ENCODE data around the gene RTTN. TPM values are rescaled to one million over a fixed set of nuclear protein-coding genes. Genes with fewer than 3 reads are reported as not detected.

Gene RTTN
- total RNA-seq, 1 donor from 2014 or later: 52.4 TPM

- H3K4me3 ChIP-seq: no peak overlapping the region
- H3K36me3 ChIP-seq: no peaks in the 10 kb centered on the region
- H3F3A ChIP-seq (ENCODE audit: low read depth): no peaks in the 10 kb centered on the region
- no peak overlapping the region for H2AFZ ChIP-seq (replicated peaks)
- Mint-ChIP-seq H3K27me3 (ENCODE audit: insufficient read depth, low read depth) (peaks cover 2% of the 10 kb centered on the region), H3K27ac (peak overlapping the region; percentile 8), H3K36me3 (peaks cover 12% of the 10 kb centered on the region), H3K4me1 (peaks cover 9% of the 10 kb centered on the region), H3K4me3 (no peak overlapping the region), H3K9me3 (no peaks in the 10 kb centered on the region)
- no peak overlapping the region for H3K9ac ChIP-seq
- H3K27ac ChIP-seq: no peak overlapping the region
- H3K9me3 ChIP-seq (ENCODE audit: low read depth): no peaks in the 10 kb centered on the region
- TF ChIP-seq CTCF (IDR thresholded peaks at IDR 0.05): no peak
- TF ChIP-seq EZH2 (IDR thresholded peaks at IDR 0.05): no peak
- TF ChIP-seq EZH2phosphoT487 (IDR thresholded peaks at IDR 0.05): no peak
- no peaks in the 10 kb centered on the region for H3K4me1 ChIP-seq
- no peaks in the 10 kb centered on the region for H4K20me1 ChIP-seq (ENCODE audit: low read depth)
- H3K4me2 ChIP-seq: no peak overlapping the region
- no peaks in the 10 kb centered on the region for H3K79me2 ChIP-seq (ENCODE audit: low read depth)
- no peak for DNase-seq (ENCODE audit: low spot score)
- H3K27me3 ChIP-seq: no peaks in the 10 kb centered on the region
These were observed 208.3 kb downstream of the RTTN start for GRCh38 chr18:69996951-69997798.

- Mint-ChIP-seq H3K27ac (no peak overlapping the region), H3K4me1 (peaks cover 9% of the 10 kb centered on the region)
- DNase-seq (ENCODE audit: low spot score): no peak
These were observed 209.1 kb downstream of the RTTN start for GRCh38 chr18:69996417-69996816.

GRCh38 chr18:69995774-69996173 is 209.7 kb downstream of the RTTN start:
- Mint-ChIP-seq H3K9me3 (no peaks in the 10 kb centered on the region), H3K27me3 (ENCODE audit: insufficient read depth, low read depth) (peaks cover 2% of the 10 kb centered on the region), H3K27ac (no peak overlapping the region), H3K36me3 (peaks cover 9% of the 10 kb centered on the region), H3K4me3 (no peak overlapping the region), H3K4me1 (peaks cover 9% of the 10 kb centered on the region)
- no peaks in the 10 kb centered on the region for H3K79me2 ChIP-seq (ENCODE audit: low read depth)
- DNase-seq (ENCODE audit: low spot score): no peak
- no peak for TF ChIP-seq EZH2 (IDR thresholded peaks at IDR 0.05)
- TF ChIP-seq CTCF (IDR thresholded peaks at IDR 0.05): no peak
- no peak for TF ChIP-seq EZH2phosphoT487 (IDR thresholded peaks at IDR 0.05)
- no peaks in the 10 kb centered on the region for H3K27me3 ChIP-seq
- no peak overlapping the region for H3K27ac ChIP-seq
- H3K9me3 ChIP-seq (ENCODE audit: low read depth): no peaks in the 10 kb centered on the region
- H3K36me3 ChIP-seq: no peaks in the 10 kb centered on the region
- H3K4me1 ChIP-seq: no peaks in the 10 kb centered on the region
- H3F3A ChIP-seq (ENCODE audit: low read depth): no peaks in the 10 kb centered on the region
- H3K4me3 ChIP-seq: no peak overlapping the region
- H3K4me2 ChIP-seq: no peak overlapping the region
- no peak overlapping the region for H2AFZ ChIP-seq (replicated peaks)
- no peak overlapping the region for H3K9ac ChIP-seq
- H4K20me1 ChIP-seq (ENCODE audit: low read depth): no peaks in the 10 kb centered on the region

More at GRCh38 chr18:69996417-69996816, 209.1 kb downstream of the RTTN start:
- no peak overlapping the region for H3K4me2 ChIP-seq
- no peaks in the 10 kb centered on the region for H3K9me3 ChIP-seq (ENCODE audit: low read depth)
- no peaks in the 10 kb centered on the region for H3K4me1 ChIP-seq
- TF ChIP-seq EZH2phosphoT487 (IDR thresholded peaks at IDR 0.05) (no peak), CTCF (IDR thresholded peaks at IDR 0.05) (no peak), EZH2 (IDR thresholded peaks at IDR 0.05) (no peak)
- no peak overlapping the region for H2AFZ ChIP-seq (replicated peaks)
- no peak overlapping the region for H3K4me3 ChIP-seq
- Mint-ChIP-seq H3K27me3 (ENCODE audit: insufficient read depth, low read depth) (peaks cover 2% of the 10 kb centered on the region), H3K36me3 (peaks cover 9% of the 10 kb centered on the region), H3K9me3 (no peaks in the 10 kb centered on the region), H3K4me3 (no peak overlapping the region)
- no peak overlapping the region for H3K9ac ChIP-seq
- no peaks in the 10 kb centered on the region for H3K36me3 ChIP-seq
- H3F3A ChIP-seq (ENCODE audit: low read depth): no peaks in the 10 kb centered on the region
- H3K27ac ChIP-seq: no peak overlapping the region
- no peaks in the 10 kb centered on the region for H4K20me1 ChIP-seq (ENCODE audit: low read depth)
- H3K27me3 ChIP-seq: no peaks in the 10 kb centered on the region
- H3K79me2 ChIP-seq (ENCODE audit: low read depth): no peaks in the 10 kb centered on the region

Measured in neural progenitor cell (in vitro differentiated cells).